Adrenal gland (tissue), 12 donors: ENCODE data around the gene DTX1. TPM values are rescaled to one million over a fixed set of nuclear protein-coding genes. Genes with fewer than 3 reads are reported as not detected.

Source experiments
- DNase-seq, 7 donors: peaks; one replicate each; pipeline ENCODE4 v3.0.0-alpha.2; 2019 to 2020
- H3K27ac ChIP-seq, 5 donors: fragments of 200-600 bp; sonication (generic) in 4 of 5; 1 replicate in 3 of 5; 2 replicates in 2 of 5; pipeline versions ENCODE4 v1.5.1 to v1.8.0; 2016 to 2020; ENCODE audit warnings: mild to moderate bottlenecking in 1 of 5
- H3K27me3 ChIP-seq: fragments of 200-600 bp; 2 replicates; pipeline ENCODE4 v1.8.0; 2021
- H3K36me3 ChIP-seq, 2 donors: fragments of 200-600 bp; replicated peaks in 1 of 2; 1 replicate in 1 of 2; 2 replicates in 1 of 2; pipeline versions ENCODE4 v1.5.1 to v1.8.0; 2018 to 2022
- H3K4me1 ChIP-seq, 2 donors: fragments of 200-600 bp; replicated peaks in 1 of 2; 1 replicate in 1 of 2; 2 replicates in 1 of 2; pipeline versions ENCODE4 v1.5.1 to v1.8.0; 2018 to 2021
- H3K4me3 ChIP-seq, 4 donors: fragments of 200-600 bp; sonication (generic) in 3 of 4; one replicate each; pipeline ENCODE4 v1.5.1; 2016 to 2018
- H3K9me3 ChIP-seq, 3 donors: fragments of 200-600 bp; sonication (generic) in 1 of 3; replicated peaks in 1 of 3; 1 replicate in 2 of 3; 2 replicates in 1 of 3; pipeline versions ENCODE4 v1.5.1 to v1.8.0; 2016 to 2021
- CTCF ChIP-seq, 6 experiments: fragments of 450-650 bp in 4 of 6; fragments of 200-600 bp in 2 of 6; sonication (generic) in 1 of 6; IDR thresholded peaks; 1 replicate in 5 of 6; 2 replicates in 1 of 6; pipeline versions ENCODE4 v1.5.1 to v1.8.0; 2016 to 2021; ENCODE audit warnings: antibody characterized with exemption in 6 of 6, mild to moderate bottlenecking in 2 of 6, moderate library complexity in 1 of 6
- POLR2A ChIP-seq, 2 donors: fragments of 450-650 bp; IDR thresholded peaks; one replicate each; pipeline ENCODE4 v1.6.1; 2017; ENCODE audit warnings: antibody characterized with exemption in 2 of 2, mild to moderate bottlenecking in 2 of 2, moderate library complexity in 1 of 2
- WGBS, 4 donors: extraction: QIAGEN DNeasy Blood & Tissue Kit in 2 of 4; methylation state at CpG; one replicate each; pipeline versions ENCODE4 v1.1.5 to v1.1.7; 2013 to 2017; 5-methylcytosine and 5-hydroxymethylcytosine counted together
- intact Hi-C, 2 donors: fragments of 100-400 bp; cut with DNase I; formaldehyde crosslinking; loops; one replicate each; pipeline versions ENCODE4 v1.14.1 to v1.15.0; 2022 to 2023
- polyA plus RNA-seq, 3 donors: library from polyadenylated mRNA; stranded (reverse); fragments of 200-250 nt in 2 of 3; fragments of 350-450 nt in 1 of 3; fragmentation: Illumina TruSeq in 1 of 3; extraction: RNeasy Lipid Tissue Mini Kit (QIAGEN cat#74804) in 1 of 3; gene quantifications; one replicate each; pipeline ENCODE4 v1.2.3, GENCODE V29; 2013 to 2014
- total RNA-seq, 9 donors: library from RNA; depleted of rRNA in 4 of 9; stranded (reverse); fragments of >200 nt in 4 of 9; fragments of 120-200 nt in 1 of 9; fragmentation: NEBNext Ultra II Directional in 1 of 9; extraction: Animal tissue kit (Norgen Biotek cat#: 25700) in 1 of 9; gene quantifications; one replicate each; pipeline versions ENCODE4 v1.1.0 to v1.2.4, GENCODE V29; 2013 to 2023
- donor health status: healthy with polysubstance abuse.
- donor health status: Bipolar disorder and iron deficiency.
- donor health status: DM: yes; HTN: yes; CAD: no.
- donor health status: DM: no; HTN: no; CAD: no.
- donor health status: DM: no; HTN: no; CAD: no.
- donor health status: DM: yes; HTN: yes; CAD: no.

DTX1 gene
- total and polyA plus RNA-seq, 12 donors, result 1.3 to 20.0 (median 6.9) TPM

GRCh38 chr12:113128802-113129663 lies 72.5 kb downstream of the DTX1 start:
- no peak overlapping the region for H3K4me3 ChIP-seq
- no peaks in the 10 kb centered on the region for H3K27me3 ChIP-seq
- 64 to 74% (median 71%) methylated on average over 8 to 9 of the region's 9 CpGs for WGBS, 4 donors
- TF ChIP-seq POLR2A (IDR thresholded peaks at IDR 0.05), result no peak
- TF ChIP-seq CTCF (IDR thresholded peaks at IDR 0.05), result no peak
- DNase-seq, result no peak
- intact Hi-C loops, result no loop called here
- H3K36me3 ChIP-seq, result no peaks in the 10 kb centered on the region
- no peaks in the 10 kb centered on the region for H3K9me3 ChIP-seq
- H3K4me1 ChIP-seq, result peaks cover 0 to 11% of the 10 kb centered on the region in 2 donors
- no peak overlapping the region for H3K27ac ChIP-seq

- WGBS, 4 donors, result 70 to 76% (median 73%) methylated on average over 14 to 17 of the region's 17 CpGs
- H3K27ac ChIP-seq, result peak overlapping the region in 2 of 5 donors; percentile 8 to 71
These were observed 73.3 kb downstream of the DTX1 start for GRCh38 chr12:113129664-113130456.

GRCh38 chr12:113130457-113131135 lies 74.1 kb downstream of the DTX1 start:
- H3K4me1 ChIP-seq, result peaks cover 0 to 14% of the 10 kb centered on the region in 2 donors
- no peaks in the 10 kb centered on the region for H3K9me3 ChIP-seq
- H3K27ac ChIP-seq, result peak overlapping the region in 3 of 5 donors; percentile 8 to 71 (median 19)
- no peaks in the 10 kb centered on the region for H3K27me3 ChIP-seq
- DNase-seq, result peak; percentile 66 to 89 (median 72)
- 26 to 33% (median 31%) methylated on average over 3 to 18 of the region's 18 CpGs for WGBS, 4 donors
- intact Hi-C loops, result no loop called here
- TF ChIP-seq POLR2A (IDR thresholded peaks at IDR 0.05) (peak in 1 of 2 donors; percentile 42), CTCF (IDR thresholded peaks at IDR 0.05) (peak in 2 of 6 experiments; percentile 9 to 13)
- no peaks in the 10 kb centered on the region for H3K36me3 ChIP-seq
- H3K4me3 ChIP-seq, result no peak overlapping the region

More at GRCh38 chr12:113129664-113130456, 73.3 kb downstream of the DTX1 start:
- no peaks in the 10 kb centered on the region for H3K36me3 ChIP-seq
- no peaks in the 10 kb centered on the region for H3K9me3 ChIP-seq
- DNase-seq, result no peak
- no peak overlapping the region for H3K4me3 ChIP-seq
- TF ChIP-seq POLR2A (IDR thresholded peaks at IDR 0.05) (no peak), CTCF (IDR thresholded peaks at IDR 0.05) (no peak)
- H3K4me1 ChIP-seq, result peaks cover 0 to 13% of the 10 kb centered on the region in 2 donors
- intact Hi-C loops, result no loop called here
- H3K27me3 ChIP-seq, result no peaks in the 10 kb centered on the region

GRCh38 chr12:113131556-113131955 lies 75.0 kb downstream of the DTX1 start:
- Histone ChIP-seq H3K4me3 (no peak overlapping the region), H3K27me3 (no peaks in the 10 kb centered on the region), H3K4me1 (peaks cover 0 to 22% of the 10 kb centered on the region in 2 donors), H3K9me3 (no peaks in the 10 kb centered on the region), H3K36me3 (no peaks in the 10 kb centered on the region), H3K27ac (no peak overlapping the region)
- no peak for TF ChIP-seq CTCF (IDR thresholded peaks at IDR 0.05)
- no peak for TF ChIP-seq POLR2A (IDR thresholded peaks at IDR 0.05)
- no peak for DNase-seq
- intact Hi-C loops, result no loop called here
- WGBS, 4 donors, result 80 to 90% (median 86%) methylated on average over 1 of the region's 1 CpG
